Endothelial cell of umbilical vein (primary cell): Measurements from ENCODE around the gene OR2C1.

Source experiments
- CTCF ChIP-seq, 2 donors: IDR thresholded peaks; 1 replicate in 1 of 2; 2 replicates in 1 of 2; pipeline ENCODE4 v1.5.1; 2011; ENCODE audit warnings: low read length in 2 of 2, mild to moderate bottlenecking in 2 of 2, moderate library complexity in 2 of 2, control low read depth in 1 of 2, inconsistent platforms in 1 of 2, low read depth in 1 of 2; ENCODE audit not compliant: insufficient read depth in 1 of 2; ENCODE audit errors: extremely low read depth in 1 of 2
- JUN ChIP-seq: IDR thresholded peaks from 2 replicates; pipeline ENCODE4 v1.6.1; 2011; ENCODE audit warnings: borderline replicate concordance, low read depth; ENCODE audit not compliant: insufficient read length, insufficient read depth

GRCh38 chr16:3356118-3356517, 429 bp downstream of the OR2C1 start:
- TF ChIP-seq CTCF (IDR thresholded peaks at IDR 0.05; ENCODE audit: extremely low read depth in 1 of 2, insufficient read depth in 1 of 2, low read depth in 1 of 2, low read length in 2 of 2) = no peak
- TF ChIP-seq JUN = no peak
